ENCODE data around the gene USP10.

Gene USP10

DNA sequence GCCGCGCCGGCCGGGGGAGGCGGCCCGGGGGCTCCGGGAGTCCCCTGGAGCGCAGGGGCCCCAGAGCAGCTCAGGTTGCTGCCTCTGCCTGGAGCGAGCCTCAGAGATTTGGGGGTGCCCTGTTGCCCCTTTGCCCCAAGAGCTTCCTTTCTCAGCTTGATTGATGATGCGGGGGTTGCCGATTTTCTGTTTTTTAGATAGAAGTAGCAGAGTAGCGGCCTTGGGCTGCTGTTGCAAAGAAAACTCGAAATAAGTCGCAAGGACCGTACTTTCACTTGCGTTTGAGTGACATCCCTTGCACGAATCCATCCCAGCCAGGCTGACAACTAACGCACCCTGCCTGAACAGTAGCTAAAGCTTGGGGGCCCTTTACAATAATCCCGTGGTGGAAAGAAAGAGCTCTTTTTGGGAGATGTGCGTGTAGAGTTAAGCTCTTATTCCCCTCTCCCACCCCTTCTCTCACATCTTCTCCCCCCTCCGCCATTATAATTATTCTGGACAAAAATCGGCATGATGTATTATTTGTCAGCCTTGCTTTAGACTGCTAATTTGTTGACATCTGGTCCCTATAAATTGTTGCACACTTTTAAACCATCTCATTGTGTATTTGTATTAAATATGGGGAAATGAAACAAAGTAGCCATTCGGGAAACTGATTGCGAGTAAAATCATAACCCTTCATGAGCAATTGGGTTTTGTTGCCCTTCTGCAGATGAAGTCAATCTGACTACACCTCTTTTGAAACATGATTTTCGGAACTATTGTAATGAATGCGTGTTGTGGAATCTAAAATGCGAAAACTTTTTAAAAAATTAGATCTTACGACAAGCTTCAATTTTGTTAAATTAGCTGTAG, 873 bp downstream of the USP10 start:
- DNase-seq: no peak

- no peak for DNase-seq
Observed at GRCh38 chr16:84703681-84704080, 3.9 kb downstream of the USP10 start.

DNA sequence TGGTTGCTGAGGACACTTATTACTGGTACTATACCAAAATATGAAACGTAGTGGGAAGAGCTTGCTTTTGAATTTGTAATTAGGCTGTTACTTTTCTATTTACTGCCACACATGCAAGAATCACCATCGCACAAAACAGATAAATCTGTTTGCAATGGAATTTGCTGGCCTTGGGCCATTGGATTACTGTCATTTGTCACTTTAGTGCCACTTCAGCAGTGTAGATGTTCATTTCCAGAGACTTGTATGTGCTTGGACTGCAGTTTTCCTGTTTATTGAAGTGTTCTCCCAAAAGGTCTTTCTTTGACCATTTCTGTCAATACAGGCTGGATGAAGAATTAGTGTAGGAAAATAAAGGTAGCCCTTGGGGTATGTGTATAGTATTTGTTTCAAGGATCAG, 4.5 kb downstream of the USP10 start:
- DNase-seq: no peak

DNA sequence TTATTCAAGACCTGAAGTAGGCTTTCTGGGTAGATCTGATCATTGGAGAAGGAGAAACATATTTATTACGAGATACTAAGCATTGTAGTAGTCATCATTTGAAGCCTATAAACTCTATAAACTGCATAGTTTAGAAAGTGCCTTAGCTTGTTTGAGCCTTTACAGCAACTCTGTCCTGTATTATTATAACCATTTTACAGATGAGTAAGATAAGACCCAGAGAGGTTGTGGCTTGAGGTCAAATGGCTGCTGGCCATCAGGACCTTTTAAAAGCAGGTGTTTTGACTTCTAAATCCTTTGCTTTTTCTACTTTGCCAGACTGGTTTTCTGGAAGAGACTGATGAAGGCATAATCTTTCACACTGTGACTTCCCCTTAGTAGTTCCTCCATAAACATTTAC, 7.1 kb downstream of the USP10 start:
- DNase-seq: no peak

GRCh38 chr16:84709609-84710008, 9.8 kb downstream of the USP10 start:
- DNase-seq: no peak

GRCh38 chr16:84710686-84711085, 10.9 kb downstream of the USP10 start:
- no peak for DNase-seq

- DNase-seq: no peak
Observed at GRCh38 chr16:84712138-84712671, 12.4 kb downstream of the USP10 start.

DNA sequence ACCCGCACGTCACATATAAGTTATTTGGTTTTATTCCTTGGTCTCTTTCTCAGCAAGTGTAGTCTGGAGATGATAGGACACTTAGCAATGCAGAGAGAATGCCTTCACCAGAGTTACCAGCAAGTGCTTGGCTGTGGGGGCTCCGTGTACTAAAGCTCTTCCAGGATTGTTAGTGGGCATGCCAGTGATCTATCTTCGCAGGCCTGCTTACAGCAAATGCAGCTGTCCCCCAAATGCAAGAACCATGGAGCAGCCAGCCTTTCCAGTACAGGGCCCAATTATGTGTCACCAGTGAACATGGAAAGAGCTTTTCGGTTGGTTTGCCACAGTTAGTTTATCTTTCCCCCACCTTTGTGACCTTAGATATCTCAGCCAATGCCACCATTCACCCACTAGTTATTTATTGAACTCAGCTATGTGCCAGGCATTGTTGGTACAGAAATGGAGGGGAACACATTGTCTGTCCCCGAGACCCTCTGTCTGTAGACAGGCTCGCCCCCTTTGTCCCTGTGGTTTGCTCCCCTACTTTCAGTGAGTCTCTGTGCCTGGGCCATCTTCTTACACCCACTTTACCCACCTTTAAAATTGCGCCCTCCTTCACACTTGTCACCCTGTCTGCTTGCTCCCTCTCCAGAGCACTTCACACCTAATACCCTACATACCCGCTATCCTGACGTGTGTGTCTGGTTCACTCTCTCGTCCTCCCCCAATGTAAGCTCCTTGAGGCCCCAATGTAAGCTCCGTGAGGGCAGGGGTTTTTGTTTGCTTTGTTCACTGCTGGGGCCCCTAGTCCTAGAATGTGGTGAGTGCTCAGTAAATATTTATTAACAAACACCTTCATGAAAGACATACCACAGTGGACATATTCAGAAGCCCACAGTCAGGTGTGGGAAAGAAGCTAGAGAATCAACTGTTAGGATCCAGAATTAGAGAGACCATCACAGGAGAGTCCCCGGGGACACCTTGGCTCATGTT, 13.3 kb downstream of the USP10 start:
- no peak for DNase-seq

DNA sequence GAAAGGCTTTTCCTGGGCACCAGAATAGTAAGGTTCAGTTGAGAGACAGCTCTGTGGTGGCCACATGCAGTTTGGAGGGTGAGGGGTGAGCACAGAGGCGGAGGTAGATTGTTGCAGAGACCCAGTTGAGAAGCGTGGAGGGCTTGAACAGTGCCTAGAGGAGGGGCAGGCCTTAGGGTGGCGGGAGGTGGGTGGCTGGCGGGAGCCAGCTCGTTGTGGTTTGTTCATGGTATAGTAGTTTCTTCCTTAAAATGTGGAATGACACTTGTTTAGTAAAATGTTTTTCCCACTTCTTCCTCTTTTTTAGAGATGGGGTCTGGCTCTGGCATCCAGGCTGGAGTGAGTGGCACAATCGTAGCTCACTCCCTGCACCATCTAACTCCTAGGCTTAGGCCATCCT, 14.2 kb downstream of the USP10 start:
- DNase-seq: no peak

GRCh38 chr16:84715424-84715823, 15.6 kb downstream of the USP10 start:
- DNase-seq: no peak

GRCh38 chr16:84715854-84716253, 16.1 kb downstream of the USP10 start:
- DNase-seq: no peak

DNA sequence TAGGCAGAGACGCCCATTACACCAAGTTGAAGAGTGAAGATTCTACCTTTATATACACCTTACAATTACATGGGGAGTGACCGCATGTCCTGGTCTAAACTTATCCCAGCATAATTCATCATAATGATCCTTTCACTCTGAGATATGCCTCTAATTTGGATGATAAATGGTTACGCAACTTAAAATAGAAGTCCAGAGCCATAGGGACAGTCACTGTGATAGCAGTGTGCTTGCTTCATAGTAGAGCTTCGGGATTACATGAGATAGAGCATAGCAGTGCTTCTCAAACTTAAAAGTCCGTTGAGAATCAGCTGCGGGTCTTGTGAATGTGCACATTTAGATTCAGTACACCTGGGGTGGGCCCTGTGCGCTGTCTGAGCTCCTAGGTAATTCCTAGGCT, 16.9 kb downstream of the USP10 start:
- DNase-seq: no peak

DNA sequence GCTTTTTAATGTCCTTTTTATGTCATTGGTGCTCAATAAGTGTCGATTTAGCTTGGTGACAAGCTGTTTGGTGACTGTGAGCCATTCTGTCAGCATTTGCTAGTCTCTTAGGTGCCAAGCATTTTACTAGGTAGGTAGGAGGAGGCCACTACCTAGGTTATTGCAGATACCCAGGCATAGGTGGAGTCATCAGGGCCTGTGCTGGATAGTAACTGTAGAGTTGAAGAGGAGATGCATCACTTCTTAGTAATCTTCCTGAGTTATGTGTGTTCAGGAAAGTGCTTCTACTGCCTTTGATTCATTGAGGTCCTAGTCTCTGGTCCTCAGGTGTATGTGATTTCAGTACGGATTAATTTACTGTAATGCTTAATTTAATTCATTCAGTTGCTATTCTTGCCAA, 17.7 kb downstream of the USP10 start:
- DNase-seq: no peak

GRCh38 chr16:84720177-84720579, 20.4 kb downstream of the USP10 start:
- peak; percentile 28 to 70 for DNase-seq

DNA sequence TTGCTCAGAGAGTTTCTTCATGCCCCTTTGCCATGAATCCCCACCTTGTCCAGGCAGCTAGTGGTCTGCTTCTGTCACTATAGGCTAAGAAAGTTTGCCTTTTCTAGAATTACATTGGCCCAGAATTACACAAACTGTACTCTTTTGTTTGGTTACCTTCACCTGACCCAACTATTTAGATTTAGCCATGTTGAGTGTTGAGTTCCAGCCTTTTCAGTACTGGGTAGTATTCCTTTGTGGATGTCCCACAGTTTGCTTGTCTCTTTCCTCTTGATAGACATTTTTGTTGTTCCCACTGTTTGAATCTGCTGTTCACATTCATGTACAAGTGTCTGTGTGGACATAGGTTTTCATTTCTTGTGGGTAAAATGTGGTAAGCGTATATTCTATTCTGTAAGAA, 22.3 kb downstream of the USP10 start:
- no peak for DNase-seq

- no peak for DNase-seq
Observed at GRCh38 chr16:84723906-84724305, 24.1 kb downstream of the USP10 start.

- DNase-seq: peak in 1 of 2 experiments; percentile 10
Observed at GRCh38 chr16:84724606-84725309, 25.0 kb downstream of the USP10 start.

- DNase-seq: no peak
Observed at GRCh38 chr16:84725481-84726078, 25.8 kb downstream of the USP10 start.

DNA sequence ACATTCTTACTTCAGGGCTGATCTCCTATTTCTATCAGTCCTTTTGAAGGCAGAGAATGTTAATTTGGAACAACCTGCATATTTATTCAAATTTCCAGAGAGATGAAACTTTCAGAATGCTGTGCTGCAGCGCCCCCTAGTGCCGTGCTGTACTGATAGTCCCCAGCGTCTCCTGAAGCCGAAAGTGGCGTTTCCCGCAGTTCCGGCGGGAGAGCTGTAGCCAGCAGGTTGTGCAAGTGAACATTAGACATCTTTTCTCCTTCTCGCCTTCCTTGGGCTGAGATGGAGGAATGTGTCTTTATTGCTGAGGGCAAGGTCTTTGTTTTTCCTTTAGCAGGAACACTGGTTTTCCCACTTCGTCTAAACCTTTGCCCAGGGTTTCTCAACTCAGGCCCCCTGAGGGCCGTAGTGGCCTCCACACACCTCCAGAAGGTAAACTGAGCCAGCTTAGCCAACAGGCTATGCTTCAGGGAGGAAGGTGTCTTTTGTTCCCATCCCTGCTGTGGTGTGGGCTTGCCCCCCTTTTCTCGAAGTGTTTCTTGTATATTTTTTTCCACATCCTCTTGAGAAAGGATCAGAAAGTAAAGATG, 26.4 kb downstream of the USP10 start:
- peak; percentile 44 to 66 for DNase-seq

- DNase-seq: no peak
Observed at GRCh38 chr16:84726669-84727467, 27.1 kb downstream of the USP10 start.

- DNase-seq: no peak
Observed at GRCh38 chr16:84728853-84729424, 29.1 kb downstream of the USP10 start.

Data from NCI-H446 (cell line).